PC-3 (cell line): Measurements from ENCODE around the gene HOXB9.

Experiments
- EZH2 ChIP-seq: fragments of 300-600 bp; sonication (generic); IDR thresholded peaks from one replicate; pipeline ENCODE4 v1.6.1; 2017; ENCODE audit warnings: antibody characterized with exemption, mild to moderate bottlenecking, low read length; ENCODE audit not compliant: unreplicated experiment
- EZH2phosphoT487 ChIP-seq: fragments of 300-600 bp; sonication (generic); IDR thresholded peaks from 2 replicates; pipeline ENCODE4 v1.6.1; 2018; ENCODE audit warnings: mild to moderate bottlenecking, antibody characterized with exemption, low read length, borderline replicate concordance
- TF ChIP-seq, protein P1 (sequence below): fragments of 300-600 bp; sonication (generic); conservative IDR thresholded peaks from 2 replicates; pipeline ENCODE4 v1.5.1; 2017; ENCODE audit warnings: antibody characterized with exemption, low read depth, mild to moderate bottlenecking, low read length

DNA sequence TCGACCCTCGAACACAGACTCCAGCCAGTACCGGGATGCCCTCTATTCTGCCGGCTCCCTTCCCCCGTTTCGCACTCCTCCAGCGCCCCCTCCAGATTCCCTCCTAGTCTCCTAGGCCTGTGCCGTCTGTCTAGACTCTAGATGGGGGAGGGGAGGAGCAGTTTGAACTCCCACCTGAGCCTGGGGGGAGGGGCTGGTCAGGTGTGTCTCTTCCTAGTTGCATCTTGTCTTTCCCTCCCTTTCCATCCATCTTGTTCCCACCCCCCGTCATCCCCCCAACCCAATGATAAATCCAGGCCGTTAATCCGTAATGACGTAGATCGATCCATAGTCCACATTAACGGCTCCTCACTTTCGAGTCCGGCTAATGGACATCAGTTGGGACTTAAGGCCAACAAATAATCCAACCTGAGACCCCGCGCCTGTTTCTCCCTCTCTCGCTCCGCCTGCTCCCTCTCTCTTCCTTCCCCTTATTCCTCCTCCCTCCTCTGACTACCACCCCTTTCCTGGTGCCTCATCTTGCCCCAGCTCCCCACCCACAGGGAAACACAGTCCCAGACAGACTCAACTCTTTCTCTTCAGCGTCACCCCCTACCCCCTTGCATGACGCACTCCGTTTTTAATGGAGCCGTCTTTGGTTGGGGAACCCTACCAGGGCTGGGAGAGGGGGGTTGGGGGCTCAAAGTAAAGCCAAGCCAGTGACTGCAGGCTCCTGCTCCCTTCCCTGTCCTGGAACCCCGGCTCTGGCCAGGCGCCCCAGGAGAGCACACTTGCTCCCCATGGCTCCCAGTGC is 29.2 kb downstream of the HOXB9 start:
- TF ChIP-seq EZH2 (no peak), EZH2phosphoT487 (no peak)
- TF ChIP-seq, protein P1, sequence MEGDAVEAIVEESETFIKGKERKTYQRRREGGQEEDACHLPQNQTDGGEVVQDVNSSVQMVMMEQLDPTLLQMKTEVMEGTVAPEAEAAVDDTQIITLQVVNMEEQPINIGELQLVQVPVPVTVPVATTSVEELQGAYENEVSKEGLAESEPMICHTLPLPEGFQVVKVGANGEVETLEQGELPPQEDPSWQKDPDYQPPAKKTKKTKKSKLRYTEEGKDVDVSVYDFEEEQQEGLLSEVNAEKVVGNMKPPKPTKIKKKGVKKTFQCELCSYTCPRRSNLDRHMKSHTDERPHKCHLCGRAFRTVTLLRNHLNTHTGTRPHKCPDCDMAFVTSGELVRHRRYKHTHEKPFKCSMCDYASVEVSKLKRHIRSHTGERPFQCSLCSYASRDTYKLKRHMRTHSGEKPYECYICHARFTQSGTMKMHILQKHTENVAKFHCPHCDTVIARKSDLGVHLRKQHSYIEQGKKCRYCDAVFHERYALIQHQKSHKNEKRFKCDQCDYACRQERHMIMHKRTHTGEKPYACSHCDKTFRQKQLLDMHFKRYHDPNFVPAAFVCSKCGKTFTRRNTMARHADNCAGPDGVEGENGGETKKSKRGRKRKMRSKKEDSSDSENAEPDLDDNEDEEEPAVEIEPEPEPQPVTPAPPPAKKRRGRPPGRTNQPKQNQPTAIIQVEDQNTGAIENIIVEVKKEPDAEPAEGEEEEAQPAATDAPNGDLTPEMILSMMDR: no peak
